K562 (cell line): ENCODE data around the gene USP49. TPM values are rescaled to one million over a fixed set of nuclear protein-coding genes. Genes with fewer than 3 reads are reported as not detected.

Source experiments
- ARID2 ChIP-seq: fragments of 450-650 bp; IDR thresholded peaks from 2 replicates; pipeline ENCODE4 v1.6.1; 2017; ENCODE audit warnings: antibody characterized with exemption, mild to moderate bottlenecking
- ETV6 ChIP-seq, 3 experiments: fragments of 150-350 bp in 1 of 3; sonication (generic) in 1 of 3; formaldehyde crosslinking in 1 of 3; IDR thresholded peaks; 2 replicates each; pipeline versions ENCODE4 v1.6.1 to v1.8.0; 2014 to 2022; ENCODE audit warnings: borderline replicate concordance in 2 of 3, low read depth in 2 of 3, antibody characterized with exemption in 1 of 3, low read length in 1 of 3, mild to moderate bottlenecking in 1 of 3, missing genetic modification reagents in 1 of 3
- SUPT5H ChIP-seq: fragments of 450-650 bp; IDR thresholded peaks from 2 replicates; pipeline ENCODE4 v1.6.1; 2016
- polyA plus RNA-seq, 8 experiments: library from polyadenylated mRNA; depleted of rRNA in 4 of 8; stranded (reverse) in 5 of 8; unstranded in 3 of 8; fragments of >200 nt; fragmentation: Nextera tagmentation in 2 of 8; fragmentation: Illumina TruSeq in 1 of 8; extraction: Ambion mirVana in 2 of 8; extraction: Trizol in 1 of 8; gene quantifications; 2 replicates each; pipeline versions ENCODE4 v1.2.1 to v1.2.3, GENCODE V29; 2011 to 2014; ENCODE audit warnings: inconsistent platforms in 1 of 8, missing spikeins in 1 of 8
- total RNA-seq, 7 experiments: library from RNA; depleted of rRNA in 6 of 7; stranded (reverse); fragments of >200 nt in 6 of 7; fragmentation: Illumina TruSeq in 2 of 7; extraction: Trizol in 2 of 7; gene quantifications; 2 replicates each; pipeline versions ENCODE4 v1.2.1 to v1.2.3, GENCODE V29; 2011 to 2021; ENCODE audit warnings: low replicate concordance in 1 of 7
- TF ChIP-seq, protein P1 (sequence below), 2 experiments: fragments of 450-650 bp; IDR thresholded peaks; 2 replicates each; pipeline ENCODE4 v1.6.1; 2016; ENCODE audit warnings: mild to moderate bottlenecking in 2 of 2, borderline replicate concordance in 1 of 2, low read depth in 1 of 2, moderate library complexity in 1 of 2

Gene USP49
- total and polyA plus RNA-seq, 9 of the 15 experiments (the other 6 are each of a cell fraction or from before 2014, with no cell fraction given), result 1.0 to 9.9 (median 6.5) TPM

DNA sequence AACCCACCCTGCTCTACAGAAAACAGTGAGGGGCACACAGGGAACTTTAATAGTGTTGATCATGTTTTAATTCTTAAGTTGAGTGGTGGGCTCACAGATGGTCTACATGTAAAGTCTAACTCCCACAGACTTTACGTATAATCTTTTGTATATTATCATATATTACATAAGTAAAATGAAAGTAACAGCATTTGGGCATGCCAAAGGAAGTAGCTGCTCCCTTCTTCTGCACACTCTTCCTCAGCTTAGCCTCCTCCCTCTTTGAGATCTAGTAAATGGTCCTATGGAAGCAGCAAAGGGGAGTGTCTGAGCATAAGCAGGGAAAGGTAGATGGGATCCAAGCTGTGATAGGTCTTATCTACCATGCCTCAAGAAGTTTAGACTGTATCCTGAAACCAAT is 14.6 kb upstream of the USP49 start (continued):
- no peak for TF ChIP-seq SUPT5H
- TF ChIP-seq ARID2, result no peak
- TF ChIP-seq, protein P1, sequence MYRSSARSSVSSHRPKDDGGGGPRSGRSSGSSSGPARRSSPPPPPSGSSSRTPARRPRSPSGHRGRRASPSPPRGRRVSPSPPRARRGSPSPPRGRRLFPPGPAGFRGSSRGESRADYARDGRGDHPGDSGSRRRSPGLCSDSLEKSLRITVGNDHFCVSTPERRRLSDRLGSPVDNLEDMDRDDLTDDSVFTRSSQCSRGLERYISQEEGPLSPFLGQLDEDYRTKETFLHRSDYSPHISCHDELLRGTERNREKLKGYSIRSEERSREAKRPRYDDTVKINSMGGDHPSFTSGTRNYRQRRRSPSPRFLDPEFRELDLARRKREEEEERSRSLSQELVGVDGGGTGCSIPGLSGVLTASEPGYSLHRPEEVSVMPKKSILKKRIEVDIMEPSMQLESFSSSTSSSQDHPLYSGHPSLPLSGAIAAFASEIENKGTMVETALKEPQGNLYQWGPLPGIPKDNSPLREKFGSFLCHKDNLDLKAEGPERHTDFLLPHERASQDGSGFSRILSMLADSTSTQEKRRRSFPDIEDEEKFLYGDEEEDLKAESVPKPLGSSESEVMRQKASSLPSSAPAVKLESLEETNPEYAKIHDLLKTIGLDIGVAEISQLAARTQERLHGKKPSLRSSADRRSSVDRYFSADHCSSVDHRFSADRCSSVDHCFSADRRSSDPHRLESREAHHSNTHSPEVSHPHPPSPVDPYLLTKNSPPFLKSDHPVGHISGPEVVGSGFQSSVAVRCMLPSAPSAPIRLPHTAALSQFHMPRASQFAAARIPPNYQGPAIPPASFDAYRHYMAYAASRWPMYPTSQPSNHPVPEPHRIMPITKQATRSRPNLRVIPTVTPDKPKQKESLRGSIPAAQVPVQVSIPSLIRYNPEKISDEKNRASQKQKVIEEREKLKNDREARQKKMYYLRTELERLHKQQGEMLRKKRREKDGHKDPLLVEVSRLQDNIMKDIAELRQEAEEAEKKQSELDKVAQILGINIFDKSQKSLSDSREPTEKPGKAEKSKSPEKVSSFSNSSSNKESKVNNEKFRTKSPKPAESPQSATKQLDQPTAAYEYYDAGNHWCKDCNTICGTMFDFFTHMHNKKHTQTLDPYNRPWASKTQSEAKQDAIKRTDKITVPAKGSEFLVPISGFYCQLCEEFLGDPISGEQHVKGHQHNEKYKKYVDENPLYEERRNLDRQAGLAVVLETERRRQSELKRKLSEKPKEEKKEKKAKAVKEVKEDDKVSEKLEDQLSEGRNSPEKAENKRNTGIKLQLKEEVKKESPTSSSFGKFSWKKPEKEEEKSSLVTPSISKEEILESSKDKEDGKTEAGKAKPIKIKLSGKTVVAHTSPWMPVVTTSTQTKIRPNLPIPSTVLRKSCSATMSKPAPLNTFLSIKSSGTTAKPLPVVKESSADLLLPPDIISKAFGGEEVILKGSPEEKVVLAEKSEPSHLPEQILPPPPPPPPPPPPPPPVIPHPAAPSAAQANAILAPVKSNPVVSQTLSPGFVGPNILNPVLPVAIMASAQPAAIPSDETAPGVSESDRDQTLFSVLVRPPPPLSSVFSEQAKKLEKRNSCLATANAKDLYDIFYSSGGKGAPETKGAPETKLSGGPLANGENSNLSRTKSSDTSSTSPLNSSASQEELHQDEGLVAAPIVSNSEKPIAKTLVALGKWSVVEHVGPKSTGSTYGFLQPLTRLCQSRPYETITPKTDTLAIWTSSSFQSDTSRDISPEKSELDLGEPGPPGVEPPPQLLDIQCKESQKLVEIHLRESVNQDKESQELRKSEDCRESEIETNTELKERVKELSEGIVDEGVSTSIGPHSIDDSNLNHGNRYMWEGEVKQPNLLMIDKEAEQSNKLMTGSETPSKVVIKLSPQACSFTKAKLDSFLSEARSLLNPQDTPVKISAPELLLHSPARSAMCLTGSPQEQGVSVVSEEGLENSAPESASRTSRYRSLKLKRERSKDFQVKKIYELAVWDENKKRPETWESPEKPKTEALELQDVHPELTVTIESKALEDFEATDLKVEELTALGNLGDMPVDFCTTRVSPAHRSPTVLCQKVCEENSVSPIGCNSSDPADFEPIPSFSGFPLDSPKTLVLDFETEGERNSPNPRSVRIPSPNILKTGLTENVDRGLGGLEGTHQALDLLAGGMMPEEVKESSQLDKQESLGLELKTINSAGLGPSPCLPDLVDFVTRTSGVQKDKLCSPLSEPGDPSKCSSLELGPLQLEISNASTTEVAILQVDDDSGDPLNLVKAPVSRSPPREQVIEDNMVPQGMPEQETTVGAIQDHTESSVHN (IDR thresholded peaks at IDR 0.05; ENCODE audit: borderline replicate concordance in 1 of 2, low read depth in 1 of 2), result no peak
- TF ChIP-seq ETV6 (IDR thresholded peaks at IDR 0.05; ENCODE audit: borderline replicate concordance in 1 of 2, low read depth in 2 of 2, low read length in 1 of 2), result no peak
- no peak for TF ChIP-seq ETV6 (CRISPR knock-in tag; IDR thresholded peaks at IDR 0.05; ENCODE audit: borderline replicate concordance)
- TF ChIP-seq, all 486 proteins: peak for 0
